ENCODE data around the gene XXYLT1. TPM values are rescaled to one million over a fixed set of nuclear protein-coding genes. Genes with fewer than 3 reads are reported as not detected.

The XXYLT1 gene
- total and polyA plus RNA-seq, 9 of the 15 experiments (the other 6 are each of a cell fraction or from before 2014, with no cell fraction given): 1.9 to 18.9 (median 15.0) TPM

DNA sequence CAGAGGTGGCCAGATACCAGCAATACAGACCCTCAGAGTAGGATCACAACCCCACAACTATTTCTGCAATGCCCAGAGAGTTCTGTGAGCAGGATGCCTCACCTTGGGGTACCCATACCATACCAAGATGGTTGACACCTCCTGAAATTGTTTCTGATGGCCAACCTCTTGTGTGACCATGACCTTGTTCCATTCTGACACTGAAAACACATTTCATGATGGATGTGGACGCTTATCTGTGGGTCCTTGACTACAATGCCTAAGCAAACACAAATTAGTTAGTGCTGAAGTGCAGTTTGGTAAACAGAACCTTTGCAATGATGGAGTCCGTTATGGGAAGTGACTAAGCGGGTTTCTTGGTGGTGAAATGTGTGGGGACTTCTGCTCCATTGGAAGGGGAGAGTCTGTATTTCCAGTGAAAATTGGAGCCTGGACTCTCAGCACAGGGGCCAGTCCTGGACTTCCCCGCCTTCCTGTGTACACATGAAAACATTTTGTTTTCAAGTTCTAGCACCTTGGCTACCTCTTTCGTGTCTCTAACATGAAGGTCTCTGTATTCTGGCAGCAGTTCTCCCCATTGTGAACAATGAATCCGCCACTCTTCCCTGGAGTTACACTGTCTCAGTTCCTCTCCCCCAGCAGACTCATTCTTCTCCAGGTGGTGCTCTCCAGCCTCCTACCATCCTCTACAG is 106.2 kb downstream of the XXYLT1 start (continued):
- TF ChIP-seq TEAD1 (CRISPR knock-in tag; IDR thresholded peaks at IDR 0.05) (peak in 1 of 2 experiments; percentile 59; a peak in 1 of 4 replicates), HMG20A (CRISPR knock-in tag; conservative IDR thresholded peaks at IDR 0.05) (no peak), RAD21 (CRISPR knock-in tag; conservative IDR thresholded peaks at IDR 0.05 in 1 of 2, IDR thresholded peaks at IDR 0.05 in 1 of 2) (no peak), TCFL5 (CRISPR knock-in tag; conservative IDR thresholded peaks at IDR 0.05) (no peak), TBP (optimal IDR thresholded peaks at IDR 0.05; ENCODE audit: low read depth, low read length) (no peak), RCOR1 (IDR thresholded peaks at IDR 0.05; ENCODE audit: borderline replicate concordance in 1 of 2, low read depth in 2 of 2, low read length in 2 of 2) (no peak), CBX1 (IDR thresholded peaks at IDR 0.05; ENCODE audit: low read depth) (no peak), MYBL2 (IDR thresholded peaks at IDR 0.05; ENCODE audit: low read depth) (no peak), MYBL2 (CRISPR knock-in tag; IDR thresholded peaks at IDR 0.05; ENCODE audit: borderline replicate concordance) (no peak), NFIC (IDR thresholded peaks at IDR 0.05) (no peak), LCOR (CRISPR knock-in tag; IDR thresholded peaks at IDR 0.05) (no peak), CC2D1A (IDR thresholded peaks at IDR 0.05) (no peak), POLR3G (IDR thresholded peaks at IDR 0.05; ENCODE audit: extremely low read depth, insufficient read length, insufficient replicate concordance) (no peak), KAT2B (IDR thresholded peaks at IDR 0.05; ENCODE audit: low read depth, low read length) (no peak)
- TF ChIP-seq, protein P1, sequence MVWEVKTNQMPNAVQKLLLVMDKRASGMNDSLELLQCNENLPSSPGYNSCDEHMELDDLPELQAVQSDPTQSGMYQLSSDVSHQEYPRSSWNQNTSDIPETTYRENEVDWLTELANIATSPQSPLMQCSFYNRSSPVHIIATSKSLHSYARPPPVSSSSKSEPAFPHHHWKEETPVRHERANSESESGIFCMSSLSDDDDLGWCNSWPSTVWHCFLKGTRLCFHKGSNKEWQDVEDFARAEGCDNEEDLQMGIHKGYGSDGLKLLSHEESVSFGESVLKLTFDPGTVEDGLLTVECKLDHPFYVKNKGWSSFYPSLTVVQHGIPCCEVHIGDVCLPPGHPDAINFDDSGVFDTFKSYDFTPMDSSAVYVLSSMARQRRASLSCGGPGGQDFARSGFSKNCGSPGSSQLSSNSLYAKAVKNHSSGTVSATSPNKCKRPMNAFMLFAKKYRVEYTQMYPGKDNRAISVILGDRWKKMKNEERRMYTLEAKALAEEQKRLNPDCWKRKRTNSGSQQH (CRISPR knock-in tag; IDR thresholded peaks at IDR 0.05): no peak
- TF ChIP-seq, protein P2, sequence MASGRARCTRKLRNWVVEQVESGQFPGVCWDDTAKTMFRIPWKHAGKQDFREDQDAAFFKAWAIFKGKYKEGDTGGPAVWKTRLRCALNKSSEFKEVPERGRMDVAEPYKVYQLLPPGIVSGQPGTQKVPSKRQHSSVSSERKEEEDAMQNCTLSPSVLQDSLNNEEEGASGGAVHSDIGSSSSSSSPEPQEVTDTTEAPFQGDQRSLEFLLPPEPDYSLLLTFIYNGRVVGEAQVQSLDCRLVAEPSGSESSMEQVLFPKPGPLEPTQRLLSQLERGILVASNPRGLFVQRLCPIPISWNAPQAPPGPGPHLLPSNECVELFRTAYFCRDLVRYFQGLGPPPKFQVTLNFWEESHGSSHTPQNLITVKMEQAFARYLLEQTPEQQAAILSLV (tag; IDR thresholded peaks at IDR 0.05): no peak
- TF ChIP-seq, protein P3, sequence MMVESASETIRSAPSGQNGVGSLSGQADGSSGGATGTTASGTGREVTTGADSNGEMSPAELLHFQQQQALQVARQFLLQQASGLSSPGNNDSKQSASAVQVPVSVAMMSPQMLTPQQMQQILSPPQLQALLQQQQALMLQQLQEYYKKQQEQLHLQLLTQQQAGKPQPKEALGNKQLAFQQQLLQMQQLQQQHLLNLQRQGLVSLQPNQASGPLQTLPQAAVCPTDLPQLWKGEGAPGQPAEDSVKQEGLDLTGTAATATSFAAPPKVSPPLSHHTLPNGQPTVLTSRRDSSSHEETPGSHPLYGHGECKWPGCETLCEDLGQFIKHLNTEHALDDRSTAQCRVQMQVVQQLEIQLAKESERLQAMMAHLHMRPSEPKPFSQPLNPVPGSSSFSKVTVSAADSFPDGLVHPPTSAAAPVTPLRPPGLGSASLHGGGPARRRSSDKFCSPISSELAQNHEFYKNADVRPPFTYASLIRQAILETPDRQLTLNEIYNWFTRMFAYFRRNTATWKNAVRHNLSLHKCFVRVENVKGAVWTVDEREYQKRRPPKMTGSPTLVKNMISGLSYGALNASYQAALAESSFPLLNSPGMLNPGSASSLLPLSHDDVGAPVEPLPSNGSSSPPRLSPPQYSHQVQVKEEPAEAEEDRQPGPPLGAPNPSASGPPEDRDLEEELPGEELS (CRISPR knock-in tag; IDR thresholded peaks at IDR 0.05; ENCODE audit: borderline replicate concordance): no peak; the same call in 1 of the 2 replicates
- TF ChIP-seq, protein P4, sequence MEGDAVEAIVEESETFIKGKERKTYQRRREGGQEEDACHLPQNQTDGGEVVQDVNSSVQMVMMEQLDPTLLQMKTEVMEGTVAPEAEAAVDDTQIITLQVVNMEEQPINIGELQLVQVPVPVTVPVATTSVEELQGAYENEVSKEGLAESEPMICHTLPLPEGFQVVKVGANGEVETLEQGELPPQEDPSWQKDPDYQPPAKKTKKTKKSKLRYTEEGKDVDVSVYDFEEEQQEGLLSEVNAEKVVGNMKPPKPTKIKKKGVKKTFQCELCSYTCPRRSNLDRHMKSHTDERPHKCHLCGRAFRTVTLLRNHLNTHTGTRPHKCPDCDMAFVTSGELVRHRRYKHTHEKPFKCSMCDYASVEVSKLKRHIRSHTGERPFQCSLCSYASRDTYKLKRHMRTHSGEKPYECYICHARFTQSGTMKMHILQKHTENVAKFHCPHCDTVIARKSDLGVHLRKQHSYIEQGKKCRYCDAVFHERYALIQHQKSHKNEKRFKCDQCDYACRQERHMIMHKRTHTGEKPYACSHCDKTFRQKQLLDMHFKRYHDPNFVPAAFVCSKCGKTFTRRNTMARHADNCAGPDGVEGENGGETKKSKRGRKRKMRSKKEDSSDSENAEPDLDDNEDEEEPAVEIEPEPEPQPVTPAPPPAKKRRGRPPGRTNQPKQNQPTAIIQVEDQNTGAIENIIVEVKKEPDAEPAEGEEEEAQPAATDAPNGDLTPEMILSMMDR (IDR thresholded peaks at IDR 0.05 in 2 of 3, conservative IDR thresholded peaks at IDR 0.05 in 1 of 3; ENCODE audit: insufficient read depth in 2 of 3, low read depth in 1 of 3, low read length in 3 of 3): no peak
- TF ChIP-seq, protein P5, sequence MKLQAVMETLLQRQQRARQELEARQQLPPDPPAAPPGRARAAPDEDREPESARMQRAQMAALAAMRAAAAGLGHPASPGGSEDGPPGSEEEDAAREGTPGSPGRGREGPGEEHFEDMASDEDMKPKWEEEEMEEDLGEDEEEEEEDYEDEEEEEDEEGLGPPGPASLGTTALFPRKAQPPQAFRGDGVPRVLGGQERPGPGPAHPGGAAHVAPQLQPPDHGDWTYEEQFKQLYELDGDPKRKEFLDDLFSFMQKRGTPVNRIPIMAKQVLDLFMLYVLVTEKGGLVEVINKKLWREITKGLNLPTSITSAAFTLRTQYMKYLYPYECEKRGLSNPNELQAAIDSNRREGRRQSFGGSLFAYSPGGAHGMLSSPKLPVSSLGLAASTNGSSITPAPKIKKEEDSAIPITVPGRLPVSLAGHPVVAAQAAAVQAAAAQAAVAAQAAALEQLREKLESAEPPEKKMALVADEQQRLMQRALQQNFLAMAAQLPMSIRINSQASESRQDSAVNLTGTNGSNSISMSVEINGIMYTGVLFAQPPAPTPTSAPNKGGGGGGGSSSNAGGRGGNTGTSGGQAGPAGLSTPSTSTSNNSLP (IDR thresholded peaks at IDR 0.05; ENCODE audit: borderline replicate concordance, low read depth, low read length): no peak

All from K562 (cell line).